ENCODE data around the gene ATP6V0C.
"Not testable (repeated sequence)": the region's sequence is repeated elsewhere in the genome, so short reads cannot be mapped to it uniquely, and the experiment has no call there.

- not testable (repeated sequence) for TF ChIP-seq CTCF (IDR thresholded peaks at IDR 0.05; ENCODE audit: low read length); EZH2 (optimal IDR thresholded peaks at IDR 0.05; ENCODE audit: low read depth, low read length); EZH2phosphoT487 (IDR thresholded peaks at IDR 0.05; ENCODE audit: low read length)
Observed at GRCh38 chr16:2560131-2560797, 46.5 kb downstream of the ATP6V0C start.

Measured in MM.1S (cell line).